MM.1S (cell line): ENCODE data around the gene PSD2.

Experiments used
- CTCF ChIP-seq: fragments of 300-600 bp; sonication (generic); IDR thresholded peaks from 2 replicates; pipeline ENCODE4 v1.5.1; 2016; ENCODE audit warnings: antibody characterized with exemption, low read length, mixed read lengths
- EZH2 ChIP-seq: fragments of 300-600 bp; sonication (generic); optimal IDR thresholded peaks from 2 replicates; pipeline ENCODE3; 2017; ENCODE audit warnings: low read depth, mild to moderate bottlenecking, antibody characterized with exemption, low read length, mixed read lengths

DNA sequence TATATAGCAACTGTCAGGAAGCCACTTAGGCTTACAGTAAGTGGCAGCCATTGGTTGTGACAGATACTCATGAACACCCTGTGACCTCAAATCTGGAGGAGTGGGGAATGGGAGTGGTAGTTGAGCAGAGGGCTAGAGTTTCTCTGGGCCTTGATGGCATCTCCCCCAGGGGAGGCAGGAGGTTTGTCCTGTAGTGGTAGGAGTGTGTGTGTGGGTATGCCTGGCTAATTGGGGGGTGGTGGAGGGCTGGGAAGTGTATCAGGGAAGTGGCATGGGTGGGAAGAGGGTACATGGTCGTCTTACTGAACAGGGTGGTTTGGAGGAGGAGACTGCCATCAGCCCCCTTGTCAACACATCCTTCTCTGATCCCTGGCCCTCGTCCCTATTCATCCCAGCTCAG lies 71.5 kb downstream of the PSD2 start:
- TF ChIP-seq CTCF (no peak), EZH2 (no peak)
